Prostate gland (tissue), 2 donors: ENCODE data around the gene RUSC2. TPM values are rescaled to one million over a fixed set of nuclear protein-coding genes. Genes with fewer than 3 reads are reported as not detected.
A peak's percentile ranks its signal among the peaks of the same experiment; 100 is the strongest.

Experiments
- DNase-seq: peaks from one replicate; pipeline ENCODE4 v3.0.0-alpha.2; 2019; ENCODE audit warnings: low spot score
- H3K27ac ChIP-seq, 2 donors: fragments of 200-600 bp; sonication (generic); 2 replicates each; pipeline ENCODE4 v1.5.1; 2017 to 2019
- H3K27me3 ChIP-seq: fragments of 200-600 bp; sonication (generic); replicated peaks from 2 replicates; pipeline ENCODE4 v1.5.1; 2019; ENCODE audit not compliant: insufficient read depth
- H3K36me3 ChIP-seq, 2 donors: fragments of 200-600 bp; sonication (generic); 1 replicate in 1 of 2; 2 replicates in 1 of 2; pipeline versions ENCODE4 v1.5.1 to v1.8.1; 2017 to 2019
- H3K4me1 ChIP-seq: fragments of 200-600 bp; sonication (generic); replicated peaks from 2 replicates; pipeline ENCODE4 v1.5.1; 2019
- H3K4me3 ChIP-seq, 2 donors: fragments of 200-600 bp; sonication (generic); 2 replicates each; pipeline ENCODE4 v1.5.1; 2017 to 2019
- H3K9me3 ChIP-seq: fragments of 200-600 bp; sonication (generic); 2 replicates; pipeline ENCODE4 v1.5.1; 2017
- POLR2A ChIP-seq: fragments of 450-650 bp; IDR thresholded peaks from one replicate; pipeline ENCODE4 v1.6.1; 2016; ENCODE audit warnings: antibody characterized with exemption, mild to moderate bottlenecking
- POLR2AphosphoS5 ChIP-seq: sonication (generic); formaldehyde crosslinking; IDR thresholded peaks from one replicate; pipeline ENCODE4 v1.6.1; 2017; ENCODE audit warnings: antibody characterized with exemption
- WGBS: methylation state at CpG from one replicate; pipeline ENCODE4 v1.1.5; 2018; 5-methylcytosine and 5-hydroxymethylcytosine counted together
- intact Hi-C: fragments of 100-400 bp; cut with DNase I; formaldehyde crosslinking; loops from one replicate; pipeline ENCODE4 v1.14.2; 2022
- total RNA-seq, 2 donors: library from RNA; depleted of rRNA; stranded (reverse); fragments of >200 nt; gene quantifications; one replicate each; pipeline ENCODE4 v1.1.0, GENCODE V29; 2016
- TF ChIP-seq, protein P1 (sequence below), 4 experiments: fragments of 200-600 bp in 2 of 4; fragments of 450-650 bp in 2 of 4; sonication (generic) in 2 of 4; IDR thresholded peaks; 1 replicate in 3 of 4; 2 replicates in 1 of 4; pipeline ENCODE4 v1.5.1; 2016 to 2019; ENCODE audit warnings: antibody characterized with exemption in 4 of 4, mild to moderate bottlenecking in 2 of 4, moderate library complexity in 2 of 4

Gene RUSC2
- total RNA-seq, 2 donors from 2014 or later = 13.6 to 33.1 TPM

DNA sequence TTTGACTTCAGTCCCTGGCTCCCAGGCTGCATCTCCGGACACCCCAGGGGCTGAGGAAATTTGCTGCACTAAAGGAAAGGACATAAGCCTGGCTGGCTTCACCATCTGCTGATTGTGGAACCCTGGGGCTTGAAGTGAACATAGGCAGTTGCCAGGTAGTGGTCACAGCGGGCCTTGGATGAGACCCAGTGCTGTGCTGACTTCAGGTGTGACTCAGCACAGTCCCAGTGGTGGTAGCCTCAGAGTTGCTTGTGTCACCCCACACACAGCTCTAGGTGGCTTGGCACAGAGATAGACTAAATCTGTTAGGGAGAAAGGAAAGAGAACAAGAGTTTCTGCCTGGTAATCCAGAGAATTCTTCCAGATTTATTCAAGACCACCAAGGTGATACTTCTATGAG lies 36.1 kb upstream of the RUSC2 start:
- TF ChIP-seq POLR2AphosphoS5 (no peak), POLR2A (no peak)
- TF ChIP-seq, protein P1, sequence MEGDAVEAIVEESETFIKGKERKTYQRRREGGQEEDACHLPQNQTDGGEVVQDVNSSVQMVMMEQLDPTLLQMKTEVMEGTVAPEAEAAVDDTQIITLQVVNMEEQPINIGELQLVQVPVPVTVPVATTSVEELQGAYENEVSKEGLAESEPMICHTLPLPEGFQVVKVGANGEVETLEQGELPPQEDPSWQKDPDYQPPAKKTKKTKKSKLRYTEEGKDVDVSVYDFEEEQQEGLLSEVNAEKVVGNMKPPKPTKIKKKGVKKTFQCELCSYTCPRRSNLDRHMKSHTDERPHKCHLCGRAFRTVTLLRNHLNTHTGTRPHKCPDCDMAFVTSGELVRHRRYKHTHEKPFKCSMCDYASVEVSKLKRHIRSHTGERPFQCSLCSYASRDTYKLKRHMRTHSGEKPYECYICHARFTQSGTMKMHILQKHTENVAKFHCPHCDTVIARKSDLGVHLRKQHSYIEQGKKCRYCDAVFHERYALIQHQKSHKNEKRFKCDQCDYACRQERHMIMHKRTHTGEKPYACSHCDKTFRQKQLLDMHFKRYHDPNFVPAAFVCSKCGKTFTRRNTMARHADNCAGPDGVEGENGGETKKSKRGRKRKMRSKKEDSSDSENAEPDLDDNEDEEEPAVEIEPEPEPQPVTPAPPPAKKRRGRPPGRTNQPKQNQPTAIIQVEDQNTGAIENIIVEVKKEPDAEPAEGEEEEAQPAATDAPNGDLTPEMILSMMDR (IDR thresholded peaks at IDR 0.05) = no peak
- DNase-seq = no peak
- WGBS = 87% methylated on average over 2 of the region's 2 CpGs
- no peaks in the 10 kb centered on the region for H3K27me3 ChIP-seq
- H3K9me3 ChIP-seq = no peaks in the 10 kb centered on the region
- intact Hi-C loops = no loop called here
- no peak overlapping the region for H3K27ac ChIP-seq
- no peaks in the 10 kb centered on the region for H3K4me1 ChIP-seq
- H3K4me3 ChIP-seq = no peak overlapping the region
- H3K36me3 ChIP-seq = no peaks in the 10 kb centered on the region

DNA sequence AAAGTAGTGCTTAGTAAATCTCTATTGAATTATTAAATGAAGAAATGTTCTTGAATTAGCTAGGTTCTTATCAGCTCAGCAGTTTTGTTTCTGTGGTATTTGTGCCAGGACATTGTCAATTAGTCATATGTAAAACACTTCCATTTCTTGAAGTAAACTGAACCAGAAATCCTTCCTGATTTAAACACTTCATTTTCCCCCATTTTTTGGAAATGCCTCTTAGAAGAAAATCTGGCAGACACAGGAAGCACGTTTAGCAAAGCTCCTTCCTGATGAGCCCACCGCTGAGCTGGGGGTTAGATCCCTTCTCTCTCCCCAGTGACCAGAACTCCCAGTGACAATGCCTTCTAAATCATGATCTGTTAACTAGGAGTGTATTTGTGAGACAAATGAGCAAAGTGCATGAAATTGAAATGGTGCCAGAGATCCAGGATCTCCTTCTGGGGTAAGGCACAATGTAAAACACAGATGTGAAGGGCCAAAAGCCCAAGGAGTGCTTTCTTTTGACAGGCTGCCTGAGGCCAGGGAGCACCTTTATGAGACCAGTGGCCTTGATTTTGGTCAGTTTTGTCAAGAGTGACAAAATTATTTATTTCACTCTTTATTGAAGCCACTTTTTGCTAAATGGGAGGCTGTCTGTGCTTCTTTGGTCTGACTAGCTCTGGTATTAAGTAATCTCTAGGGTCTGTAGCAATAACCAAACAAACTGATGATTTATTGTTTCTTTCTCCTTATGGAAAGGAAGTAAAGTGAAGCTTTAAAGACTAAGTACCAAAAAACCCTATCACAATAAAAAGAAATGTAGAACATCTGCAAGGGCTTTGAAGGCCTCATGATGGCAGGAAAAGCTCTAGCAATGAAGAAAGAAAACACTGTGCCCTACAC lies 25.5 kb upstream of the RUSC2 start:
- Histone ChIP-seq H3K27ac (no peak overlapping the region), H3K4me1 (no peaks in the 10 kb centered on the region), H3K36me3 (no peaks in the 10 kb centered on the region), H3K4me3 (no peak overlapping the region), H3K9me3 (no peaks in the 10 kb centered on the region), H3K27me3 (no peaks in the 10 kb centered on the region)
- 46% methylated on average over 2 of the region's 2 CpGs for WGBS
- no peak for DNase-seq
- intact Hi-C loops = no loop called here
- TF ChIP-seq POLR2AphosphoS5 (no peak), POLR2A (no peak)
- TF ChIP-seq, protein P1 (IDR thresholded peaks at IDR 0.05) = no peak

DNA sequence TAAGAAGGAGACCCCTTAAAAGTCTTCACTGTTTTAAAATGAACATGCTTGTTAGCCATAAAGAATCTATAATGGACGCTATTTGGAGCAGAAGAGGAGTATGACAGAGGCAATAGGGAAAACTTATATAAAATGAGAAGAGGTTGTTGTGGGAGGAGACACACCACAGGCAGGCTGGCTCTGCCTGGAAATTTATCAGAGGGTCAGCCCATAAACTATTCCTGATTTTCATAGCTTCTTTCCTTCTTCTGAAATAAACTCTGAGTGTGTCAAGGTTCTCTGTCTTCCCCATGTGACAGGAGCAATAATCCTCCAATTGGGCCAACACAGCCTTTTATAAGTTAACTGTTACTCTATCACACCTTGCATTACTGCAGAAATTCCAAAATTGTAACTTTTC lies 19.6 kb upstream of the RUSC2 start:
- no peaks in the 10 kb centered on the region for H3K4me1 ChIP-seq
- intact Hi-C loops = loop anchor here (5.0 kb wide), 1 partner anchor 193 kb away; no protein-coding TSS in a partner anchor
- H3K9me3 ChIP-seq = no peaks in the 10 kb centered on the region
- no peak for DNase-seq
- H3K27me3 ChIP-seq = no peaks in the 10 kb centered on the region
- H3K4me3 ChIP-seq = no peak overlapping the region
- 65% methylated on average over 1 of the region's 1 CpG for WGBS
- no peaks in the 10 kb centered on the region for H3K36me3 ChIP-seq
- peak overlapping the region; percentile 30 to 49 for H3K27ac ChIP-seq
- TF ChIP-seq POLR2AphosphoS5 (no peak), POLR2A (no peak)
- TF ChIP-seq, protein P1 (IDR thresholded peaks at IDR 0.05) = no peak

DNA sequence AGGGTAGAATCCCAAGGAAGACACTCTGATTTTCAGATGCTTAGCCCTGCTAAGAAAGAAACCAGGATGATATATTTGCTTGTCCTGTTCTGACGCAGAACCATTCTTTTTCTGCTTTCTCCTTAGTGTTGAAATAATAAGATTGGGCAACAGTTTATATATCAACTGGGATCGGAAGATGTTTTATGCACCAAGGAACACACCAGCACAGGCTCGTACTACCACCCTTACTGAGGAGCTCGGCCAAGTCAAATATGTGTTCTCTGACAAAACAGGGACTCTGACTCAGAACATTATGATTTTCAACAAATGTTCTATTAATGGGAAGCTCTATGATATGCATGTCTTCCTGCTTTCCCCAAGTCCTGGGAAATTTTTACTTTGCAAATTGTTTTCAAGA lies 19.0 kb upstream of the RUSC2 start:
- H3K27ac ChIP-seq = peak overlapping the region; percentile 30 to 49
- H3K9me3 ChIP-seq = no peaks in the 10 kb centered on the region
- TF ChIP-seq POLR2AphosphoS5 (peak; percentile 86), POLR2A (no peak)
- DNase-seq = peak; percentile 66
- intact Hi-C loops = loop anchor here (5.0 kb wide), 1 partner anchor 194 kb away; no protein-coding TSS in a partner anchor
- no peaks in the 10 kb centered on the region for H3K4me1 ChIP-seq
- no peak overlapping the region for H3K4me3 ChIP-seq
- 28% methylated on average over 4 of the region's 4 CpGs for WGBS
- no peaks in the 10 kb centered on the region for H3K27me3 ChIP-seq
- no peaks in the 10 kb centered on the region for H3K36me3 ChIP-seq

DNA sequence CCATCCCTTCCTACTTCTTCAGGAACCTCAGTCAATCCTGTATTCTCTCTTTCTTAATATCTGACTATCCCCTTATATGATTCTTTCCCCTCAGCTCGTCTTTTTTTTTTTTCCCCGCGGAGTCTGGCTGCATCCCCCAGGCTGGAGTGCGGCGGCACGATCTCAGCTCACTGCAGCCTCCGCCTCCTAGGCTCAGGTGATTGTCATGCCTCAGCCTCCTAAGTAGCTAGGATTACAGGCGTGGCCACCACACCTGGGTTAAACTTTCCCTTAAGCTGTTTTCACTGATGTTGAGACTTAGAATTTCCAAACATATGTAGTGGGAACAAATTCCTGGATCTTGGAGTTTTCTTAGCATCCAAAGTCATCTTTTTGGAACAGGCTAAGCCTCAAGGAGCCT lies 13.3 kb upstream of the RUSC2 start:
- intact Hi-C loops = loop anchor here (2.0 kb wide), 1 partner anchor 360 kb away; no protein-coding TSS in a partner anchor
- Histone ChIP-seq H3K4me3 (no peak overlapping the region), H3K27me3 (no peaks in the 10 kb centered on the region), H3K9me3 (no peaks in the 10 kb centered on the region), H3K4me1 (no peaks in the 10 kb centered on the region), H3K27ac (no peak overlapping the region), H3K36me3 (no peaks in the 10 kb centered on the region)
- TF ChIP-seq POLR2AphosphoS5 = no peak
- TF ChIP-seq, protein P1 (IDR thresholded peaks at IDR 0.05) = no peak
- TF ChIP-seq POLR2A = no peak
- no peak for DNase-seq
- 70% methylated on average over 8 of the region's 8 CpGs for WGBS
